ENCODE results near the gene TWIST2. TPM values are rescaled to one million over a fixed set of nuclear protein-coding genes. Genes with fewer than 3 reads are reported as not detected.

TWIST2 gene
- total RNA-seq, 4 donors from 2014 or later = 10.4 to 30.1 (median 20.8) TPM

DNA sequence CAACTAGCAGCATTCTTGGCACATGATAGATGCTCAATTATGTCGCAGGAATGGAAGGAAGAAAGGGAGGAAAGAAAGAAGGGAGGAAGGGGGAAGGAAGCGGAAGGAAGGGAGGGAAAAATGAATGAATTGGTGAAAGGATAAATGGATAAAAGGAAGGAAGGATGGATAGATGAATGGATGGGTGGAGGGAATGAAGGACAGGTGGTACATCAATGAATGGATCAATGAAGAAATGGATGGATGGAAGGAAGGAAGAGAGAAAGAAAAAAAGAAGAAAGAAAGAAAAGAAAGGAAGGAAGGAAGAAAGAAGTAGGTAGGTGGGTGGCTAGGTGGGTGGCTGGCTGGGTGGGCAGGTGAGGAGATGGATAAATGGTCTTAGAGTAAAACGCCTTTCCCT lies 56.8 kb downstream of the TWIST2 start:
- H3K27me3 ChIP-seq = no peaks in the 10 kb centered on the region
- peaks cover 0 to 6% of the 10 kb centered on the region in 2 donors for H3K4me1 ChIP-seq
- H3K4me3 ChIP-seq (replicated peaks in 1 of 3) = no peak overlapping the region
- no peaks in the 10 kb centered on the region for H3K9me3 ChIP-seq
- no peaks in the 10 kb centered on the region for H3K36me3 ChIP-seq
- DNase-seq = no peak
- intact Hi-C loops (cut with DNase I) = no loop called here
- whole genome bisulfite sequencing, 2 donors = 82 to 93% methylated on average over 3 of the region's 3 CpGs
- TF ChIP-seq POLR2A (IDR thresholded peaks at IDR 0.05) = no peak
- TF ChIP-seq, protein P1, sequence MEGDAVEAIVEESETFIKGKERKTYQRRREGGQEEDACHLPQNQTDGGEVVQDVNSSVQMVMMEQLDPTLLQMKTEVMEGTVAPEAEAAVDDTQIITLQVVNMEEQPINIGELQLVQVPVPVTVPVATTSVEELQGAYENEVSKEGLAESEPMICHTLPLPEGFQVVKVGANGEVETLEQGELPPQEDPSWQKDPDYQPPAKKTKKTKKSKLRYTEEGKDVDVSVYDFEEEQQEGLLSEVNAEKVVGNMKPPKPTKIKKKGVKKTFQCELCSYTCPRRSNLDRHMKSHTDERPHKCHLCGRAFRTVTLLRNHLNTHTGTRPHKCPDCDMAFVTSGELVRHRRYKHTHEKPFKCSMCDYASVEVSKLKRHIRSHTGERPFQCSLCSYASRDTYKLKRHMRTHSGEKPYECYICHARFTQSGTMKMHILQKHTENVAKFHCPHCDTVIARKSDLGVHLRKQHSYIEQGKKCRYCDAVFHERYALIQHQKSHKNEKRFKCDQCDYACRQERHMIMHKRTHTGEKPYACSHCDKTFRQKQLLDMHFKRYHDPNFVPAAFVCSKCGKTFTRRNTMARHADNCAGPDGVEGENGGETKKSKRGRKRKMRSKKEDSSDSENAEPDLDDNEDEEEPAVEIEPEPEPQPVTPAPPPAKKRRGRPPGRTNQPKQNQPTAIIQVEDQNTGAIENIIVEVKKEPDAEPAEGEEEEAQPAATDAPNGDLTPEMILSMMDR (IDR thresholded peaks at IDR 0.05) = no peak
- no peak overlapping the region for H3K27ac ChIP-seq

DNA sequence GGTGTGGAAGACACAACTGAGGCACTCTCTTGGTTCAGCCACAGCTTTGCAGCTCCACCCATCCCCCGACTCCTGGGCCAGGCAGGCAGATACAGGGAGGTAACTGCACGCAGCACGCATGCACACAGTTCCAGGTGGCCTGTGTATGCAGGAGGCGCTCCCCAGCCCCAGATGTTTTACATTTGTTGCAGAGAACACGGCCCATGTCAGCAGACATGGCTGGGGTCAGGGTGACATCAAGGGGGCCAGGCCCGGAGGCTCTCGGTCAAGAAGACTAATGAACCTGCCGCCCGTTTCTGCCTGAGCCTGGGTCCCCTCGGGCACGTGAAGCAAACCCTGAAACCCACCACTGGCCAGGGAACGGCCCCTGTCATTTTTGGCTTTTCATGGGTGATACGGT lies 57.3 kb downstream of the TWIST2 start:
- Histone ChIP-seq H3K9me3 (no peaks in the 10 kb centered on the region), H3K4me3 (replicated peaks in 1 of 3) (no peak overlapping the region), H3K36me3 (no peaks in the 10 kb centered on the region), H3K27me3 (no peaks in the 10 kb centered on the region), H3K4me1 (peaks cover 0 to 6% of the 10 kb centered on the region in 2 donors), H3K27ac (no peak overlapping the region)
- intact Hi-C loops (cut with DNase I) = no loop called here
- no peak for DNase-seq
- TF ChIP-seq, protein P1 (IDR thresholded peaks at IDR 0.05) = no peak
- TF ChIP-seq POLR2A (IDR thresholded peaks at IDR 0.05) = no peak
- WGBS, 2 donors = 74% methylated on average over 9 to 13 of the region's 13 CpGs

DNA sequence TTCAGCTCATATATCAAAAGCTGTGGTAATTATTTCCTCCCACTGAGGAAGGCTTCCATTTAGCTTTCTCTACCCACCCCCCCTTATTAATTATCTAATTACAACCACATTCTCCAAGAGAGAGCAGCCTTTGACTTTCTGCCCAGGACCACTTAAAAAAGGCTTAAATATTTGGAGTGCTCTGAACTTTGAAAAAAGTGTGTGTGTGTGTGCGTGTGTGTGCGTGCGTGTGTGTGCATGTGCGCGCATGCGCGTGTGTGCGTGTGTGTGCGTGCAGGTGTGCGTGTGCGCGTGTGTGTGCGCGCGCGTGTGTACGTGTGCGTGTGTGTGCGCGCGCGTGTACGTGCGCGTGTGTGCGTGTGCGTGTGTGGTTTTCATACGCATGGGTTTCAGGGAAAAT lies 57.8 kb downstream of the TWIST2 start:
- Histone ChIP-seq H3K4me1 (peaks cover 0 to 6% of the 10 kb centered on the region in 2 donors), H3K27me3 (no peaks in the 10 kb centered on the region), H3K36me3 (no peaks in the 10 kb centered on the region), H3K27ac (no peak overlapping the region), H3K4me3 (replicated peaks in 1 of 3) (no peak overlapping the region), H3K9me3 (no peaks in the 10 kb centered on the region)
- intact Hi-C loops (cut with DNase I) = no loop called here
- no peak for TF ChIP-seq POLR2A (IDR thresholded peaks at IDR 0.05)
- TF ChIP-seq, protein P1 (IDR thresholded peaks at IDR 0.05) = no peak
- DNase-seq = no peak
- 71 to 80% methylated on average over 28 of the region's 28 CpGs for WGBS, 2 donors

DNA sequence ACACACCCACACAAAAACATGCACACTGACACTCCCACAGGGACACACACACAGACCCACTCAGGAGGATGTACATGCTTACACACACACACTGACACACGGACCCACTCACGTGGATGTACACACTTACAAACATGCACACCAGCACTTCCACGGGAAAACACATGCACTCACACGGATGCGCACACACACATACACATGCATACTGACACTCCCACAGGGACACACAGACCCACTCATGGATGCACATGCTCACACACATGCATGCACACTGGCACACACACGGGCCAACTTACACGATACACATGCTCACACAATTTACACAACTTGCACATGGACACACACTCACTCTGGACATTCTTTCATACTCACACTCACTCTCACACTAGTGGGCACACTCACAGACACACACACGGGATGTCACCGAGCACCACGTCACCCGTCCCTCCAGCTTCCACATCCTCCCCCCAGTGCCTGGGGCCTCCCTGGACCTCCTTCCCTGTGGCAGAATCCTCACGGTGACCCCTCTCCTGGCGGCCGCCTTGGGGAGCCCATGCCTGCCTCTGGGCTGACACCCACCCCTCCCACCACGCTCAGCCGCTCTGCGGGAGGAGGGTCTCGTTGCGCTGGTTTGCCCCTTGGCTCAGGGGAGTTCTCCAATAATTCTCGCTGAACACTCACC lies 58.5 kb downstream of the TWIST2 start:
- no peak for DNase-seq
- H3K36me3 ChIP-seq = no peaks in the 10 kb centered on the region
- intact Hi-C loops (cut with DNase I) = no loop called here
- no peak overlapping the region for H3K4me3 ChIP-seq (replicated peaks in 1 of 3)
- H3K27me3 ChIP-seq = no peaks in the 10 kb centered on the region
- H3K27ac ChIP-seq = no peak overlapping the region
- WGBS, 2 donors = 83 to 88% methylated on average over 20 of the region's 20 CpGs
- no peak for TF ChIP-seq POLR2A (IDR thresholded peaks at IDR 0.05)
- TF ChIP-seq, protein P1 (IDR thresholded peaks at IDR 0.05) = no peak
- H3K9me3 ChIP-seq = no peaks in the 10 kb centered on the region
- peaks cover 0 to 6% of the 10 kb centered on the region in 2 donors for H3K4me1 ChIP-seq

DNA sequence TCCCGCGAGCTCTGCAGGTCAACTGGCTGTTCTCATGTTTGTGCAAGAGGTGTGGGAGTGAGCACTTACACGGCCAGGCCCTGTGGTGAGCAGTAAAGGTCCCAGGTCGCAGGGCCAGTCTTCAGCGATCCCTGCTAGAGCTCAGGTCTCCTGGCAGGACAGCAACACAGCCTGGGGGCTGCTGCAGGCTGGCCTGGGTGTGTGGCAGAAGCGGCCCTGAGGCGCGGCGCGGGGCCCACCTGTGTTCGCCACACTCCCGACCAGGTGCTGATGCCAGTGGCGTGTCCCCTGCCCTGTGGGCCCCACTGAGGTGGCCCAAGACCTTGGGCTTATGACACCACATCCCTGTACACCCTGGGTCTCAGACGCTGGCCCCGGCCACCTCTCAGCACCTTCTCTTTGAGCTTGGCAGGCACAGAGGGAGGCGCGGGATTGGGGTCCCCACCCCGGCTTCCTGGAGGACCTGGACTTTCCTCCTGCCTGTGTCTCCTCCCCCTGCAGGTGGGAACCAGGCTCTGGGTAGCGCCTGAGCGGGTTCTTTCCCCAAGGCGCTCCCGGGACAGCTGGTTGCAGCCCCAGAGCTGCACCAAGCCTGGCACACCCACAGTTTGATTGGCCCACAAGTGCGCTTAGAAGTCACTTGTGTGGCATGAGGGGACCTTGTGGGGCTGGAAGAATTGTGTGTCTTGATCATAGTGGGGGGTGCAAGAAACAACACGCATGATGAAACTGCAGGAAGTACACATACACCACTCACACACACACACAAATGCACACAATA lies 59.2 kb downstream of the TWIST2 start:
- no peak for TF ChIP-seq POLR2A (IDR thresholded peaks at IDR 0.05)
- TF ChIP-seq, protein P1 (IDR thresholded peaks at IDR 0.05) = no peak
- Histone ChIP-seq H3K36me3 (no peaks in the 10 kb centered on the region), H3K4me3 (replicated peaks in 1 of 3) (no peak overlapping the region), H3K27me3 (no peaks in the 10 kb centered on the region), H3K9me3 (no peaks in the 10 kb centered on the region), H3K4me1 (peaks cover 0 to 6% of the 10 kb centered on the region in 2 donors), H3K27ac (no peak overlapping the region)
- DNase-seq = no peak
- WGBS, 2 donors = 74 to 85% methylated on average over 14 to 17 of the region's 24 CpGs
- intact Hi-C loops (cut with DNase I) = no loop called here

Measured in thyroid gland (tissue), 4 donors.